Keratinocyte (primary cell): ENCODE data around the gene BAIAP2. TPM values are rescaled to one million over a fixed set of nuclear protein-coding genes. Genes with fewer than 3 reads are reported as not detected.

Source experiments
- DNase-seq: peaks from one replicate; pipeline ENCODE4 v3.0.0-alpha.2; 2011; ENCODE audit warnings: low read depth, missing footprints, low spot score
- FAIRE-seq: peaks from 2 replicates; lab custom pipeline; 2011; peaks lifted over from hg19 to GRCh38; lab: Jason Lieb, UNC
- H2AFZ ChIP-seq: 2 replicates; pipeline ENCODE4 v1.6.0; 2012; ENCODE audit warnings: low read length, control low read depth, inconsistent platforms; ENCODE audit not compliant: control insufficient read depth
- H3K27ac ChIP-seq: 2 replicates; pipeline ENCODE4 v1.5.1; 2011; ENCODE audit warnings: low read length; ENCODE audit not compliant: control insufficient read depth, insufficient read depth
- H3K27me3 ChIP-seq: 3 replicates; pipeline ENCODE4 v1.6.0; 2011; ENCODE audit warnings: low read length; ENCODE audit not compliant: control insufficient read depth, insufficient read depth; ENCODE audit errors: extremely low read depth
- H3K36me3 ChIP-seq, 2 experiments: 2 replicates in 1 of 2; 3 replicates in 1 of 2; pipeline ENCODE4 v1.5.1; 2011; ENCODE audit warnings: low read length in 2 of 2, mild to moderate bottlenecking in 1 of 2; ENCODE audit not compliant: control insufficient read depth in 2 of 2, insufficient read depth in 2 of 2; ENCODE audit errors: extremely low read depth in 1 of 2
- H3K4me1 ChIP-seq: 3 replicates; pipeline ENCODE4 v1.5.1; 2011; ENCODE audit warnings: low read length; ENCODE audit not compliant: control insufficient read depth, insufficient read depth; ENCODE audit errors: extremely low read depth
- H3K4me2 ChIP-seq: 3 replicates; pipeline ENCODE4 v1.6.0; 2011; ENCODE audit warnings: low read depth, low read length; ENCODE audit not compliant: control insufficient read depth, insufficient read depth; ENCODE audit errors: extremely low read depth
- H3K4me3 ChIP-seq, 3 experiments: fragments of 200-600 bp in 1 of 3; sonication (generic) in 1 of 3; 2 replicates in 2 of 3; 3 replicates in 1 of 3; pipeline ENCODE4 v1.5.1; 2011 to 2016; ENCODE audit warnings: low read length in 3 of 3, mild to moderate bottlenecking in 3 of 3, control low read depth in 2 of 3, inconsistent platforms in 1 of 3, low read depth in 1 of 3, mixed read lengths in 1 of 3, mixed run types in 1 of 3, moderate library complexity in 1 of 3; ENCODE audit not compliant: control insufficient read depth in 2 of 3, insufficient read depth in 2 of 3; ENCODE audit errors: extremely low read depth in 1 of 3
- H3K79me2 ChIP-seq: 2 replicates; pipeline ENCODE4 v1.6.0; 2012; ENCODE audit warnings: low read length; ENCODE audit not compliant: control insufficient read depth, insufficient read depth
- H3K9ac ChIP-seq: 3 replicates; pipeline ENCODE4 v1.6.0; 2011; ENCODE audit warnings: low read length; ENCODE audit not compliant: control insufficient read depth, insufficient read depth; ENCODE audit errors: extremely low read depth
- H3K9me1 ChIP-seq: 3 replicates; pipeline ENCODE4 v1.6.0; 2011; ENCODE audit warnings: low read length; ENCODE audit not compliant: control insufficient read depth, insufficient read depth; ENCODE audit errors: extremely low read depth
- H3K9me3 ChIP-seq: 2 replicates; pipeline ENCODE4 v1.5.1; 2012; ENCODE audit warnings: low read depth, low read length; ENCODE audit not compliant: control insufficient read depth
- H4K20me1 ChIP-seq: 3 replicates; pipeline ENCODE4 v1.6.0; 2011; ENCODE audit warnings: low read length; ENCODE audit not compliant: control insufficient read depth, insufficient read depth; ENCODE audit errors: extremely low read depth
- CTCF ChIP-seq, 3 experiments: IDR thresholded peaks in 1 of 3; conservative IDR thresholded peaks in 1 of 3; optimal IDR thresholded peaks in 1 of 3; 2 replicates in 2 of 3; 3 replicates in 1 of 3; pipeline versions ENCODE3 to v1.5.1; 2011; ENCODE audit warnings: low read length in 3 of 3, mild to moderate bottlenecking in 3 of 3, moderate library complexity in 2 of 3, control low read depth in 1 of 3, inconsistent platforms in 1 of 3; ENCODE audit not compliant: insufficient read depth in 2 of 3; ENCODE audit errors: extremely low read depth in 1 of 3
- EZH2 ChIP-seq: IDR thresholded peaks from one replicate; pipeline ENCODE4 v1.6.1; 2012; ENCODE audit warnings: inconsistent platforms, mild to moderate bottlenecking, low read length, moderate library complexity
- dilution Hi-C: fragments of 300-500 bp; cut with MboI; formaldehyde crosslinking; loops from one replicate; pipeline ENCODE4 v1.7.0; 2020; ENCODE audit warnings: low sequenced_read_pairs; ENCODE audit not compliant: extremely low pct_ligation_motif_present
- polyA plus RNA-seq, 5 experiments: library from polyadenylated mRNA; depleted of rRNA in 3 of 5; stranded (reverse) in 3 of 5; stranded (forward) in 1 of 5; unstranded in 1 of 5; fragments of >200 nt; gene quantifications; 1 replicate in 1 of 5; 2 replicates in 3 of 5; 3 replicates in 1 of 5; pipeline versions ENCODE4 v1.2.1 to v1.2.3, GENCODE V29; 2011 to 2012; ENCODE audit warnings: missing spikeins in 2 of 5, low read depth in 1 of 5, low replicate concordance in 1 of 5

Gene BAIAP2
- polyA plus RNA-seq, 1 donor (not counting 4 experiments of a cell fraction or from before 2014, with no cell fraction given): 56.7 TPM

DNA sequence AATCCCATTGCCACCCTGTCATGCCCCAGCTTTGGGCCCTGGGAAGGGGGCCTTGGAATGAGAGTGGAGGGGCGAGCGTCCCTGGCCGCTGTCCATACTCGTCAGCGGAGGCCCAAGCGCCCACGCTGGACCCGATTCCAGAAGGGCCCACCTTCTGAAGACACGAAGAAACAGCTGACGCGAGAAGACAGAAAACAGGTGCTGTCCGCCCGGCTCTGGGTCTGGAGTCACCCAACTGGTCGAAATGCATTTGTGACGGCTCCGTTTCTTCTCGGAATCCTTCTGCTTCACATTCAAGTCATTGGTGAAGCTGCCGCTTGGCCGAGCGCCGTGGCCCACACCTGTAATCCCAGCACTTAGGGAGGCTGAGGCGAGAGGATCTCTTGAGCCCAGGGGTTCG, 77.5 kb downstream of the BAIAP2 start:
- Histone ChIP-seq H3K9ac (no peak overlapping the region), H3K36me3 (peaks cover 12 to 36% of the 10 kb centered on the region in 2 experiments), H3K27ac (no peak overlapping the region), H3K9me3 (no peaks in the 10 kb centered on the region), H3K9me1 (no peaks in the 10 kb centered on the region), H3K4me3 (no peak overlapping the region), H4K20me1 (peaks cover 9% of the 10 kb centered on the region), H2AFZ (no peak overlapping the region), H3K4me1 (peaks cover 3% of the 10 kb centered on the region), H3K27me3 (no peaks in the 10 kb centered on the region), H3K4me2 (no peak overlapping the region), H3K79me2 (no peaks in the 10 kb centered on the region)
- FAIRE-seq: no peak
- no peak for DNase-seq
- TF ChIP-seq CTCF (optimal IDR thresholded peaks at IDR 0.05 in 1 of 3, IDR thresholded peaks at IDR 0.05 in 1 of 3, conservative IDR thresholded peaks at IDR 0.05 in 1 of 3; ENCODE audit: extremely low read depth in 1 of 3, insufficient read depth in 2 of 3, low read length in 3 of 3) (no peak), EZH2 (no peak)
- dilution Hi-C loops: no loop called here

DNA sequence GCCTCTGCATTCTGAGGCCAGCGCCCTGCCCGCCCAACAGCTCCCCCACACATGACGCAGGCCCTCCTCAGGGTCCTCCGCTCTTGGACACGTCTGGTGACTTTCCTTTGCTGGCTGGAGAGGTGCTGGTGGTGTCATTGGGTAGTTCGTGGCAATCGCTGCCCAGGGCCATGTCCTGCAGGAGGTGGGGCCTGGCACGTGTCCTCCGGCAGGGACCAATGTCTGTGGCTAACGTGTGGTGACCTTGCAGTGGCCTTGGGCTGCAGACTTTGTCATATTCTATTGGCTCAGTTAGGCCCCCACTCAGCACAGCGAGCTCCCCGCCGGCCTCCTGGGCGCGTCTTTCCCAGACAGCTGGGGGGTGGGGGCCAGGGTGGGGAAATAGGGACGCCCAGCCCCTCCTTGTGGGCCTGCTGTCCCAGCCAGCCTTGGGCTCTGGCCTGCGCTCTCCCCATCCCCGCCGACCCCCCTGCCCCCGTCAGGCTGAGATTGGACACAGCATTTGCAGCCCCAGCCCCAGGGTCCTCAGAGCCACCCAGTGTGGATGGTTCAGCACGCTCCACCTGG, 78.3 kb downstream of the BAIAP2 start:
- Histone ChIP-seq H3K27me3 (no peaks in the 10 kb centered on the region), H3K9me3 (no peaks in the 10 kb centered on the region), H3K4me3 (no peak overlapping the region), H3K27ac (no peak overlapping the region), H3K79me2 (no peaks in the 10 kb centered on the region), H4K20me1 (peaks cover 9% of the 10 kb centered on the region), H3K9me1 (no peaks in the 10 kb centered on the region), H3K9ac (no peak overlapping the region), H2AFZ (no peak overlapping the region), H3K36me3 (peaks cover 12 to 33% of the 10 kb centered on the region in 2 experiments), H3K4me1 (peaks cover 4% of the 10 kb centered on the region), H3K4me2 (no peak overlapping the region)
- TF ChIP-seq EZH2: no peak
- no peak for TF ChIP-seq CTCF (optimal IDR thresholded peaks at IDR 0.05 in 1 of 3, IDR thresholded peaks at IDR 0.05 in 1 of 3, conservative IDR thresholded peaks at IDR 0.05 in 1 of 3; ENCODE audit: extremely low read depth in 1 of 3, insufficient read depth in 2 of 3, low read length in 3 of 3)
- no peak for DNase-seq
- dilution Hi-C loops: no loop called here
- FAIRE-seq: no peak
